Measurements from ENCODE around the gene VEPH1. TPM values are rescaled to one million over a fixed set of nuclear protein-coding genes. Genes with fewer than 3 reads are reported as not detected.

The VEPH1 gene
- total RNA-seq, 1 donor, result 23.2 TPM

- H3K4me1 ChIP-seq (ENCODE audit: insufficient read depth, low read length), result peaks cover 6% of the 10 kb centered on the region
- H3K9me3 ChIP-seq (ENCODE audit: low read depth, low read length), result no peaks in the 10 kb centered on the region
- no peak overlapping the region for H3K4me3 ChIP-seq (ENCODE audit: insufficient read depth, low read length)
- no peak overlapping the region for H3K27ac ChIP-seq (ENCODE audit: low read depth, low read length)
- H3K4me2 ChIP-seq (ENCODE audit: insufficient read depth, low read length), result no peak overlapping the region
- no peak for TF ChIP-seq CTCF (IDR thresholded peaks at IDR 0.05; ENCODE audit: extremely low read depth, low read depth, low read length)
- no peak for DNase-seq (ENCODE audit: insufficient read length, low spot score, missing footprints)
- no peaks in the 10 kb centered on the region for H3K27me3 ChIP-seq (ENCODE audit: insufficient read depth, low read length)
- H4K20me1 ChIP-seq (ENCODE audit: insufficient read depth, low read length), result no peaks in the 10 kb centered on the region
- H3K79me2 ChIP-seq (ENCODE audit: insufficient read depth, low read length), result no peaks in the 10 kb centered on the region
- H2AFZ ChIP-seq (ENCODE audit: low read length), result no peak overlapping the region
- H3K36me3 ChIP-seq (ENCODE audit: insufficient read depth, low read length), result peaks cover 5% of the 10 kb centered on the region
Observed at GRCh38 chr3:157452097-157452496, 51.1 kb downstream of the VEPH1 start.

- peak overlapping the region; percentile 19 for H3K27ac ChIP-seq (ENCODE audit: low read depth, low read length)
Observed at GRCh38 chr3:157447026-157447694, 56.1 kb downstream of the VEPH1 start.

DNA sequence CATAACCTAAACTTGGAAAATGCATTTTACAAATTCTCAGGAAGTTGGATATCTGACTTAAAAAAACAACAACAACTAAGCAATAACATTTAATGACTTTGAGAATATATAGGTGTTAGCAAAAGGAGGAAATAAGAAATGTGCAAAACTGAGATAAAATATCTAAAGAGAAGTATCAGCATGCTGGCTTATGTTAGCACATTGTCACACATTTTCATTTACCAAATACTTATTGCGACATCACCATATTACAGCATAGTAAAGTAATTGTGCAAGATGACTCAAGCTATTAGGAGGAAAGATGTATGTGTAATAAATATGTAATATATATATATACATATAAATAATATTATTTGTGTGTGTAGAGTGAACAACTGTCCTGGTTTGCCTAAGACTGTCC, 57.4 kb downstream of the VEPH1 start:
- Histone ChIP-seq H3K4me1 (ENCODE audit: insufficient read depth, low read length) (peaks cover 26% of the 10 kb centered on the region), H4K20me1 (ENCODE audit: insufficient read depth, low read length) (peaks cover 1% of the 10 kb centered on the region), H3K79me2 (ENCODE audit: insufficient read depth, low read length) (peaks cover 2% of the 10 kb centered on the region), H2AFZ (ENCODE audit: low read length) (no peak overlapping the region), H3K27ac (ENCODE audit: low read depth, low read length) (peak overlapping the region; percentile 24), H3K9me3 (ENCODE audit: low read depth, low read length) (no peaks in the 10 kb centered on the region), H3K4me2 (ENCODE audit: insufficient read depth, low read length) (no peak overlapping the region), H3K36me3 (ENCODE audit: insufficient read depth, low read length) (peaks cover 21% of the 10 kb centered on the region), H3K27me3 (ENCODE audit: insufficient read depth, low read length) (no peaks in the 10 kb centered on the region), H3K4me3 (ENCODE audit: insufficient read depth, low read length) (no peak overlapping the region)
- no peak for DNase-seq (ENCODE audit: insufficient read length, low spot score, missing footprints)
- TF ChIP-seq CTCF (IDR thresholded peaks at IDR 0.05; ENCODE audit: extremely low read depth, low read depth, low read length), result no peak

More at GRCh38 chr3:157447026-157447694, 56.1 kb downstream of the VEPH1 start:
- Histone ChIP-seq H4K20me1 (ENCODE audit: insufficient read depth, low read length) (no peaks in the 10 kb centered on the region), H3K4me1 (ENCODE audit: insufficient read depth, low read length) (peaks cover 15% of the 10 kb centered on the region), H2AFZ (ENCODE audit: low read length) (no peak overlapping the region), H3K9me3 (ENCODE audit: low read depth, low read length) (no peaks in the 10 kb centered on the region), H3K36me3 (ENCODE audit: insufficient read depth, low read length) (peaks cover 8% of the 10 kb centered on the region), H3K79me2 (ENCODE audit: insufficient read depth, low read length) (no peaks in the 10 kb centered on the region), H3K27me3 (ENCODE audit: insufficient read depth, low read length) (no peaks in the 10 kb centered on the region), H3K4me3 (ENCODE audit: insufficient read depth, low read length) (no peak overlapping the region), H3K4me2 (ENCODE audit: insufficient read depth, low read length) (no peak overlapping the region)
- no peak for DNase-seq (ENCODE audit: insufficient read length, low spot score, missing footprints)
- peak; percentile 71 for TF ChIP-seq CTCF (IDR thresholded peaks at IDR 0.05; ENCODE audit: extremely low read depth, low read depth, low read length)

DNA sequence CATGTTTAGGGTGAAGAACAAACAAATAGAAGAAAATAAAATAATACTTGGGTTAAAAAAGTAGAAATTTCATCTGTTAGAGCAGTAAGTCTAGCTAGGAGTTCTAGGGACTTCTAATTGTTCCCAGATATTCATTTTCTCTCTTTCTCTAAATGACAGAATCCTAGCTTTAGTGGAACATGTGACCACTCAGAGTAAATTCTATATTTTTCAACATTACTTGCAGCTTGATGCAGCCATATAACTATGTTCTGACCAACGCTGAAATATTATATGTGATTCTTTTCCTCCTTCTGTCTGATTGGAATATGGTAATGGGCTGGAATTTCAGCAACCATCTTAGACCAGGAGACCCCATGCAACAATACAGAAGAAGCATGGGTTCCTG, 58.4 kb downstream of the VEPH1 start:
- no peaks in the 10 kb centered on the region for H3K9me3 ChIP-seq (ENCODE audit: low read depth, low read length)
- no peak overlapping the region for H3K4me3 ChIP-seq (ENCODE audit: insufficient read depth, low read length)
- H3K4me1 ChIP-seq (ENCODE audit: insufficient read depth, low read length), result peaks cover 37% of the 10 kb centered on the region
- H4K20me1 ChIP-seq (ENCODE audit: insufficient read depth, low read length), result peaks cover 10% of the 10 kb centered on the region
- H3K79me2 ChIP-seq (ENCODE audit: insufficient read depth, low read length), result peaks cover 8% of the 10 kb centered on the region
- no peak overlapping the region for H3K4me2 ChIP-seq (ENCODE audit: insufficient read depth, low read length)
- no peak for TF ChIP-seq CTCF (IDR thresholded peaks at IDR 0.05; ENCODE audit: extremely low read depth, low read depth, low read length)
- peak overlapping the region; percentile 16 for H3K27ac ChIP-seq (ENCODE audit: low read depth, low read length)
- DNase-seq (ENCODE audit: insufficient read length, low spot score, missing footprints), result no peak
- no peaks in the 10 kb centered on the region for H3K27me3 ChIP-seq (ENCODE audit: insufficient read depth, low read length)
- peaks cover 31% of the 10 kb centered on the region for H3K36me3 ChIP-seq (ENCODE audit: insufficient read depth, low read length)
- H2AFZ ChIP-seq (ENCODE audit: low read length), result no peak overlapping the region
